Upper lobe of left lung (tissue), 4 donors: ENCODE results near the gene SYNE3.

Experiments used
- POLR2A ChIP-seq, 4 donors: fragments of 450-650 bp; IDR thresholded peaks; one replicate each; pipeline ENCODE4 v1.5.1; 2016 to 2017; ENCODE audit warnings: antibody characterized with exemption in 4 of 4, mild to moderate bottlenecking in 2 of 4
- TF ChIP-seq, protein P1 (sequence below), 6 experiments: fragments of 450-650 bp in 4 of 6; fragments of 200-600 bp in 2 of 6; sonication (generic) in 2 of 6; IDR thresholded peaks; one replicate each; pipeline ENCODE4 v1.5.1; 2016 to 2019; ENCODE audit warnings: antibody characterized with exemption in 6 of 6

DNA sequence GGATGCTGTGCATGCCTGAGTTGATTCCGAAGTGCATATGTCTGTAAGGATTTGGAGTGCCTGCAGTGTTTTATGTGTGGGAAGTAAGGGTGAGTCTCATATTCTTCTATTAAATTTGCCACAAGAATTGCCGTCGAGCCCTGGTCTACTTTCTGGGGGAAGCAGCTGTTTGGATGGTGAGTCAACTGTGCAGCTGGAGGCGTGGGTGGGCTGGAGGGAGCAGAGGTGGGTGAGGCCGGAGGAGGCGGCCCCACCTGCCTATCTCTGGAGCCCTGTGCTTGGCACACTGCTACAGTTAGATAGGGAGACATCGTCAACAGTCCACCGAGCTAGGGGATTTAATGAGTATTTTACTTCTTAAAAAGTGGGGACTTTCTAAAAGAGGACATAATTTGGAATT, 28.1 kb upstream of the SYNE3 start:
- no peak for TF ChIP-seq POLR2A (IDR thresholded peaks at IDR 0.05)
- TF ChIP-seq, protein P1, sequence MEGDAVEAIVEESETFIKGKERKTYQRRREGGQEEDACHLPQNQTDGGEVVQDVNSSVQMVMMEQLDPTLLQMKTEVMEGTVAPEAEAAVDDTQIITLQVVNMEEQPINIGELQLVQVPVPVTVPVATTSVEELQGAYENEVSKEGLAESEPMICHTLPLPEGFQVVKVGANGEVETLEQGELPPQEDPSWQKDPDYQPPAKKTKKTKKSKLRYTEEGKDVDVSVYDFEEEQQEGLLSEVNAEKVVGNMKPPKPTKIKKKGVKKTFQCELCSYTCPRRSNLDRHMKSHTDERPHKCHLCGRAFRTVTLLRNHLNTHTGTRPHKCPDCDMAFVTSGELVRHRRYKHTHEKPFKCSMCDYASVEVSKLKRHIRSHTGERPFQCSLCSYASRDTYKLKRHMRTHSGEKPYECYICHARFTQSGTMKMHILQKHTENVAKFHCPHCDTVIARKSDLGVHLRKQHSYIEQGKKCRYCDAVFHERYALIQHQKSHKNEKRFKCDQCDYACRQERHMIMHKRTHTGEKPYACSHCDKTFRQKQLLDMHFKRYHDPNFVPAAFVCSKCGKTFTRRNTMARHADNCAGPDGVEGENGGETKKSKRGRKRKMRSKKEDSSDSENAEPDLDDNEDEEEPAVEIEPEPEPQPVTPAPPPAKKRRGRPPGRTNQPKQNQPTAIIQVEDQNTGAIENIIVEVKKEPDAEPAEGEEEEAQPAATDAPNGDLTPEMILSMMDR (IDR thresholded peaks at IDR 0.05): no peak
